ENCODE measurements around the gene DENND1C.

DENND1C gene

GRCh38 chr19:6425732-6426620, 55.6 kb downstream of the DENND1C start:
- Histone ChIP-seq H3K79me2 (ENCODE audit: control insufficient read depth, low read length) (peaks cover 54% of the 10 kb centered on the region), H3K9me3 (ENCODE audit: control insufficient read depth, insufficient read depth, low read length) (peaks cover 6% of the 10 kb centered on the region; the same call in 1 of the 2 replicates), H3K9me2 (replicated peaks; ENCODE audit: control insufficient read depth, low read length) (no peaks in the 10 kb centered on the region), H4K20me1 (ENCODE audit: control insufficient read depth, insufficient read depth, low read depth, low read length) (peaks cover 29% of the 10 kb centered on the region), H3K4me2 (ENCODE audit: low read length) (peak overlapping the region; percentile 61), H3F3A (ENCODE audit: control insufficient read depth, insufficient read depth) (0 out of 2 replicates have a peak, but pooled peaks cover 5% of the 10 kb centered on the region), H3K4me3 (ENCODE audit: low read length) (peak overlapping the region; percentile 56), H3K27me3 (ENCODE audit: control insufficient read depth, low read length) (no peaks in the 10 kb centered on the region), H3K36me3 (ENCODE audit: control insufficient read depth, low read length) (peaks cover 34% of the 10 kb centered on the region), H3K4me1 (ENCODE audit: control insufficient read depth, low read length) (peaks cover 35% of the 10 kb centered on the region), H3K27ac (ENCODE audit: low read depth, low read length) (peak overlapping the region; percentile 45)
- TF ChIP-seq EZH2phosphoT487 (IDR thresholded peaks at IDR 0.05; ENCODE audit: borderline replicate concordance, low read length) (no peak), CTCF (IDR thresholded peaks at IDR 0.05; ENCODE audit: low read depth, low read length, poor library complexity, severe bottlenecking) (peak; percentile 47)

GRCh38 chr19:6424939-6425731, 56.5 kb downstream of the DENND1C start:
- H3F3A ChIP-seq (ENCODE audit: control insufficient read depth, insufficient read depth) = 0 out of 2 replicates have a peak, but pooled peaks cover 5% of the 10 kb centered on the region
- H3K4me3 ChIP-seq (ENCODE audit: low read length) = peak overlapping the region; percentile 56
- peaks cover 30% of the 10 kb centered on the region for H4K20me1 ChIP-seq (ENCODE audit: control insufficient read depth, insufficient read depth, low read depth, low read length)
- H3K4me2 ChIP-seq (ENCODE audit: low read length) = peak overlapping the region; percentile 61
- no peak for TF ChIP-seq EZH2phosphoT487 (IDR thresholded peaks at IDR 0.05; ENCODE audit: borderline replicate concordance, low read length)
- H3K4me1 ChIP-seq (ENCODE audit: control insufficient read depth, low read length) = peaks cover 34% of the 10 kb centered on the region
- peaks cover 42% of the 10 kb centered on the region for H3K36me3 ChIP-seq (ENCODE audit: control insufficient read depth, low read length)
- H3K27ac ChIP-seq (ENCODE audit: low read depth, low read length) = peak overlapping the region; percentile 45
- peaks cover 57% of the 10 kb centered on the region for H3K79me2 ChIP-seq (ENCODE audit: control insufficient read depth, low read length)
- no peaks in the 10 kb centered on the region for H3K27me3 ChIP-seq (ENCODE audit: control insufficient read depth, low read length)
- H3K9me2 ChIP-seq (replicated peaks; ENCODE audit: control insufficient read depth, low read length) = no peaks in the 10 kb centered on the region
- peaks cover 6% of the 10 kb centered on the region; the same call in 1 of the 2 replicates for H3K9me3 ChIP-seq (ENCODE audit: control insufficient read depth, insufficient read depth, low read length)

- Histone ChIP-seq H3K4me1 (ENCODE audit: control insufficient read depth, low read length) (peaks cover 27% of the 10 kb centered on the region), H3K79me2 (ENCODE audit: control insufficient read depth, low read length) (peaks cover 57% of the 10 kb centered on the region)
- TF ChIP-seq CTCF (IDR thresholded peaks at IDR 0.05; ENCODE audit: low read depth, low read length, poor library complexity, severe bottlenecking) = no peak
These were observed 57.2 kb downstream of the DENND1C start, which contains the start of gene KHSRP for GRCh38 chr19:6424195-6424938. TSS of gene KHSRP (minus strand) at chr19:6424811. CDS start at chr19:6424701, 110 bp downstream.

More at GRCh38 chr19:6424195-6424938, 57.2 kb downstream of the DENND1C start, which contains the start of gene KHSRP:
- Histone ChIP-seq H3F3A (ENCODE audit: control insufficient read depth, insufficient read depth) (0 out of 2 replicates have a peak, but pooled peaks cover 5% of the 10 kb centered on the region), H4K20me1 (ENCODE audit: control insufficient read depth, insufficient read depth, low read depth, low read length) (peaks cover 37% of the 10 kb centered on the region), H3K36me3 (ENCODE audit: control insufficient read depth, low read length) (peaks cover 50% of the 10 kb centered on the region), H3K27me3 (ENCODE audit: control insufficient read depth, low read length) (no peaks in the 10 kb centered on the region), H3K9me2 (replicated peaks; ENCODE audit: control insufficient read depth, low read length) (no peaks in the 10 kb centered on the region), H3K9me3 (ENCODE audit: control insufficient read depth, insufficient read depth, low read length) (peaks cover 6% of the 10 kb centered on the region; the same call in 1 of the 2 replicates), H3K4me2 (ENCODE audit: low read length) (peak within 1 kb of the TSS; percentile 71), H3K27ac (ENCODE audit: low read depth, low read length) (peak within 1 kb of the TSS; percentile 45), H3K4me3 (ENCODE audit: low read length) (peak within 1 kb of the TSS; percentile 92)

All from DOHH2 (cell line).